ENCODE measurements around the gene SUGCT.

The SUGCT gene

GRCh38 chr7:40847921-40848320 lies 713.1 kb downstream of the SUGCT start:
- no peak for DNase-seq
- TF ChIP-seq, protein P1, sequence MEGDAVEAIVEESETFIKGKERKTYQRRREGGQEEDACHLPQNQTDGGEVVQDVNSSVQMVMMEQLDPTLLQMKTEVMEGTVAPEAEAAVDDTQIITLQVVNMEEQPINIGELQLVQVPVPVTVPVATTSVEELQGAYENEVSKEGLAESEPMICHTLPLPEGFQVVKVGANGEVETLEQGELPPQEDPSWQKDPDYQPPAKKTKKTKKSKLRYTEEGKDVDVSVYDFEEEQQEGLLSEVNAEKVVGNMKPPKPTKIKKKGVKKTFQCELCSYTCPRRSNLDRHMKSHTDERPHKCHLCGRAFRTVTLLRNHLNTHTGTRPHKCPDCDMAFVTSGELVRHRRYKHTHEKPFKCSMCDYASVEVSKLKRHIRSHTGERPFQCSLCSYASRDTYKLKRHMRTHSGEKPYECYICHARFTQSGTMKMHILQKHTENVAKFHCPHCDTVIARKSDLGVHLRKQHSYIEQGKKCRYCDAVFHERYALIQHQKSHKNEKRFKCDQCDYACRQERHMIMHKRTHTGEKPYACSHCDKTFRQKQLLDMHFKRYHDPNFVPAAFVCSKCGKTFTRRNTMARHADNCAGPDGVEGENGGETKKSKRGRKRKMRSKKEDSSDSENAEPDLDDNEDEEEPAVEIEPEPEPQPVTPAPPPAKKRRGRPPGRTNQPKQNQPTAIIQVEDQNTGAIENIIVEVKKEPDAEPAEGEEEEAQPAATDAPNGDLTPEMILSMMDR (IDR thresholded peaks at IDR 0.05; ENCODE audit: low read depth, low read length, missing control alignments), result no peak
- H3K27me3 ChIP-seq (replicated peaks), result no peaks in the 10 kb centered on the region
- in situ Hi-C loops (cut with HindIII; ENCODE audit: low pct_ligation_motif_present, low sequenced_read_pairs), result no loop called here
- no peak overlapping the region for H3K27ac ChIP-seq
- H3K36me3 ChIP-seq (replicated peaks), result no peaks in the 10 kb centered on the region
- no peak overlapping the region for H3K4me3 ChIP-seq (ENCODE audit: low read depth, low read length)

DNA sequence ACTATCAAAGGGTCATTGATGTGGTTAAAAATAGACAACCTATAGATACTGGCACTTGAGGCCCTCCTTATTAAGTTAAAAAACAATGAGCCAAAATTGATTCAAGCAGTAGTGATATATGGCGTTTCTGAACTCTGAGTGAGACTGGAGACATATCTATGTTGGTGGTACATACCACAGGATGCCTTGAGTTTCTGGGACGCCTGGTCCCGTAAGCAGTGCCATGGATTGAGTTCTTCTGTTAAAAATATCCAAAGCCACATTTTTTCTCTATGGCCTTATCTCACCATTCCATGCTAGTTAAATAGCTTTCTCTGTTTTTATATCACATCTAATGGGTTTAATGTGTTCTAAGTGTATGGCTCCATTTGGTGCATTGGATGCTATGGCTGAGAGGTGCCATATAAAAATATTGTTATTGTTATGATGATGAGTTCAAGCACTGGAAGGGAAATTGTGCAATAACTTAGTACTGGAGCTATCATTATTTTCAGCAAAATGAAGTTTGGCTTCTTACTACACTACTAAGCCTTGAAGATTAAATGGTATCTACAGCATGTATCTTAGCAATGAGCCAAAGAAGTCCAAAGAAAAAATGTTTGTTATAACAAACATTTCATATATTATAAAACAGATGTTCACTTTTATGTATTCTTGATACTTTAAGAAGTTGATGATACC lies 713.9 kb downstream of the SUGCT start:
- TF ChIP-seq, protein P1 (IDR thresholded peaks at IDR 0.05; ENCODE audit: low read depth, low read length, missing control alignments), result no peak
- in situ Hi-C loops (cut with HindIII; ENCODE audit: low pct_ligation_motif_present, low sequenced_read_pairs), result no loop called here
- Histone ChIP-seq H3K4me3 (ENCODE audit: low read depth, low read length) (no peak overlapping the region), H3K27me3 (replicated peaks) (no peaks in the 10 kb centered on the region), H3K36me3 (replicated peaks) (no peaks in the 10 kb centered on the region), H3K27ac (no peak overlapping the region)
- DNase-seq, result no peak

DNA sequence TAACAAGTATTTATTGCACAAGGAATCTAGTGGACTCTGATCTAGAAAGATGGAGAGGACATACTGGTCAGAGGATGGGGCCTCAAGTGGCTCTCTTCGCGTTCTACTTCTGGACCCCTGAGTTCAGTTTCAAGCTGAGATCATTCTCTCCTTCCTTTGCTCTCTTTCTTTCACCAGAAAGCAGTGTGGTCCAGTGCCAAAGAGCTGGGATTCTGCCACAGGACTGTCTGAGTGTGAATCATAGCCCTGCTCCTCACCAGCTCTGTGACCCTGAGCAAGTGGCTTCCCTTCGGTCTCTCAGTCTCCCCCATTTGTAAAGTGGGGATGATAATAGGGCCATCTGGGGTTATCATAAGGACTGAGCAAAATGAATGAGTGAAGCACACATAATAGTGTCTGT lies 715.2 kb downstream of the SUGCT start:
- H3K36me3 ChIP-seq (replicated peaks), result no peaks in the 10 kb centered on the region
- no peak for DNase-seq
- no peaks in the 10 kb centered on the region for H3K27me3 ChIP-seq (replicated peaks)
- in situ Hi-C loops (cut with HindIII; ENCODE audit: low pct_ligation_motif_present, low sequenced_read_pairs), result no loop called here
- no peak overlapping the region for H3K27ac ChIP-seq
- no peak overlapping the region for H3K4me3 ChIP-seq (ENCODE audit: low read depth, low read length)
- TF ChIP-seq, protein P1 (IDR thresholded peaks at IDR 0.05; ENCODE audit: low read depth, low read length, missing control alignments), result no peak

DNA sequence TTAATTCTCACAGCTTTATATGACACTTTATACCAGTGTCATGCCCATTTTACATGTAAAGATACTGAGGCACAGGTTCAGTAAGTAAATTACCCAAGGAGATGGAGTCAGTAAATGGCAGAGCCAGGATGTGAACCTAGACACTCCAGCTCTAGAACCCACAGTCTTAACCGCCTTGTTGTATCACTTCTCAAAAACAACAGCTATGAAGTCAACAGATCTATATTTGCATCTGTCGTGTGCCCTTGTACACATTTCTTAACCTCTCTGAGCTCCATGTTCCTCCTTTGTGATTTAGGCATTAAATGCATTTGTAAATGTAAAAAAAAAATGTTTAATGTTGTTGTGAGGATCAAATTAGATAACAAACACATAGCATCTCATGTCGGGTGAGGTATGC lies 716.2 kb downstream of the SUGCT start:
- in situ Hi-C loops (cut with HindIII; ENCODE audit: low pct_ligation_motif_present, low sequenced_read_pairs), result no loop called here
- Histone ChIP-seq H3K36me3 (replicated peaks) (no peaks in the 10 kb centered on the region), H3K27ac (no peak overlapping the region), H3K27me3 (replicated peaks) (no peaks in the 10 kb centered on the region), H3K4me3 (ENCODE audit: low read depth, low read length) (no peak overlapping the region)
- TF ChIP-seq, protein P1 (IDR thresholded peaks at IDR 0.05; ENCODE audit: low read depth, low read length, missing control alignments), result no peak
- DNase-seq, result no peak

DNA sequence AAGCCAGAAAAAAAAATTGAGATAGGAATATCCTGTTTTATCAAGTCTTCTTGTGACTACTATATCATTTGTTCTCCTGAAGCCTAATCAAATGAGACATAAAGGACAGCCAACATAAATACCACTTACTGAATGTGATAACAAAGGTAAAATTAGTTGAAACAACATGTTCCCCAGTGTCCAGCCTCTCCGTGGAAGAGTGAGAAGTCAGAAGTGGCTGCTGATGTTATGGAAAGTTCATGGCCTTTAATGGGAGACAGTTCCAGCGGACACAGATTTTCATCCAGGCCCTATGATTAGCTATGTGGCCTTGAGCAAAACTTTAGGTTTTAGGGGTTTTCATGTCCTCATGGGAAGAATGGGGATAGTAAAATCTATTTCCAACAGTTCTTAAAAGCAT lies 724.3 kb downstream of the SUGCT start:
- no peaks in the 10 kb centered on the region for H3K36me3 ChIP-seq (replicated peaks)
- H3K27me3 ChIP-seq (replicated peaks), result no peaks in the 10 kb centered on the region
- H3K27ac ChIP-seq, result no peak overlapping the region
- in situ Hi-C loops (cut with HindIII; ENCODE audit: low pct_ligation_motif_present, low sequenced_read_pairs), result no loop called here
- TF ChIP-seq, protein P1 (IDR thresholded peaks at IDR 0.05; ENCODE audit: low read depth, low read length, missing control alignments), result no peak
- no peak overlapping the region for H3K4me3 ChIP-seq (ENCODE audit: low read depth, low read length)
- DNase-seq, result no peak

DNA sequence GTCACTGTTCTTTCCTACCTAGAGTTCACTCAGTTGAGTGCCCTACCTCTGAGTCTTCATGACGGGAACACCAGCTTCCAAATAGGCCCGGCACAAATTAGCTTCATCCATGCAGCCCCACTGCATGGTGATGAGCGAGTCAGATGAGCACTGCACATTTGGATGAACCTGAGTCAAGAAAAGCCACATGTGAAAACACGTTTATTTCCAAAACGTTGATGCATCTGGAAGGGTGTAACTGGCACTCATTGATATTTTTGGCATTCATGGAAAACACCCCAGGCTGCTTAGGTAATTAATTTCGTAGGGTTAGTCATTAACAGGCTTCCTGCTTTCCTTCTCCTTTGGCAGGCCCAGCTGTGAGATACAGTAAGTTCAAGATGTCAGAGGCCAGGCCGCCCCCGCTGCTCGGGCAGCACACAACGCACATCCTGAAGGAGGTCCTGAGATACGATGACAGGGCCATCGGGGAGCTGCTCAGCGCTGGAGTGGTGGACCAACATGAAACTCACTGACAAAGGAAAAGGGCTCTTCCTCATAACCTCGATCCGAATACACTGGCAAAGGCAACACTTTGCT lies 725.2 kb downstream of the SUGCT start:
- no peaks in the 10 kb centered on the region for H3K36me3 ChIP-seq (replicated peaks)
- in situ Hi-C loops (cut with HindIII; ENCODE audit: low pct_ligation_motif_present, low sequenced_read_pairs), result no loop called here
- no peak overlapping the region for H3K4me3 ChIP-seq (ENCODE audit: low read depth, low read length)
- H3K27me3 ChIP-seq (replicated peaks), result no peaks in the 10 kb centered on the region
- TF ChIP-seq, protein P1 (IDR thresholded peaks at IDR 0.05; ENCODE audit: low read depth, low read length, missing control alignments), result no peak
- DNase-seq, result no peak
- no peak overlapping the region for H3K27ac ChIP-seq
